Keratinocyte (primary cell): ENCODE data around the gene ZC2HC1B.

Source experiments
- CTCF ChIP-seq, 3 experiments: IDR thresholded peaks in 1 of 3; conservative IDR thresholded peaks in 1 of 3; optimal IDR thresholded peaks in 1 of 3; 2 replicates in 2 of 3; 3 replicates in 1 of 3; pipeline versions ENCODE3 to v1.5.1; 2011; ENCODE audit warnings: low read length in 3 of 3, mild to moderate bottlenecking in 3 of 3, moderate library complexity in 2 of 3, control low read depth in 1 of 3, inconsistent platforms in 1 of 3; ENCODE audit not compliant: insufficient read depth in 2 of 3; ENCODE audit errors: extremely low read depth in 1 of 3
- EZH2 ChIP-seq: IDR thresholded peaks from one replicate; pipeline ENCODE4 v1.6.1; 2012; ENCODE audit warnings: inconsistent platforms, mild to moderate bottlenecking, low read length, moderate library complexity

DNA sequence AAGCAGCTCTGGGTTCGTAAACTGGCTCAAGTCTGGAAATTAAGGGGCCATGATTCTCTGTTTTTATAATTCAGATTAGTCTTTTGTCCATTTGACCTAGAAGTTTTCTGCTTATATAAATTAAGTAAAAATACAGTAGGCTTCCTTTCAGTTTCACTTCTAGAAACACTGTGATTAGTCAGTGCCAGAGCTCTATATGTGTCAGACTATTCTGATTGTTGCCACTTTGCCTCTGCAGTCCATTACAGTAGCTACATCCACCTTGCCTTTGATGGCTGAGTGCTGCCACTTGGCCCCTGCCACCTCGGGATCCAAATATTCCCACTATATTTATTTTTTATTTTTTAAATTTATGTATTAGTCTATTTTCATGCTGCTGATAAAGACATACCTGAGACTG, 7.9 kb downstream of the ZC2HC1B start:
- no peak for TF ChIP-seq CTCF (optimal IDR thresholded peaks at IDR 0.05 in 1 of 3, IDR thresholded peaks at IDR 0.05 in 1 of 3, conservative IDR thresholded peaks at IDR 0.05 in 1 of 3; ENCODE audit: extremely low read depth in 1 of 3, insufficient read depth in 2 of 3, low read length in 3 of 3)
- no peak for TF ChIP-seq EZH2
